ENCODE measurements around the gene OSBP2. TPM values are rescaled to one million over a fixed set of nuclear protein-coding genes. Genes with fewer than 3 reads are reported as not detected.

The OSBP2 gene
- polyA plus RNA-seq, 2 of the 4 experiments (the other 2 are of a cell fraction), result 2.7 to 6.0 TPM

DNA sequence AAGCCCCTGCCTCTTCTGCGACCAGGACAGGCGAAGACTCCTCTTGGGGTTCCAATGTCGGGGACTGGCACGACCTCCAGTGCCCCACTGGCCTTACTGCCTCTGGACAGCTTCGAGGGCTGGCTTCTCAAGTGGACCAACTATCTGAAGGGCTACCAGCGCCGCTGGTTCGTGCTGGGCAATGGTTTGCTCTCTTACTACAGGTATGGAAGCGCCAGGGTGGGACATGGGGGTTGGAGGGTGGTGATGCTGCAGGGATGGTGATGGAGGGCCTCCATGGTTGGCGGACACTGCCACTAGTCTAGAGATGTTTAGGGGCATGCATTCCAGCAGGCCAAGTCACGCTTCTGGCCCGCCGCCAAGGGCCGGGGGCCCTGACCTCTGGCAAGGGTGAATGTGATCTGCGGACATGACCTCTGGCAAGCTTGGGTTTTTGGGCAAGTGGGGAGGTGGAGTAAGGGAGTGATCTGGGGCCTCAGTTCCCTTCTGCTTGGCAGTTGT, 727 bp downstream of the OSBP2 start (continued):
- TF ChIP-seq, protein P1, sequence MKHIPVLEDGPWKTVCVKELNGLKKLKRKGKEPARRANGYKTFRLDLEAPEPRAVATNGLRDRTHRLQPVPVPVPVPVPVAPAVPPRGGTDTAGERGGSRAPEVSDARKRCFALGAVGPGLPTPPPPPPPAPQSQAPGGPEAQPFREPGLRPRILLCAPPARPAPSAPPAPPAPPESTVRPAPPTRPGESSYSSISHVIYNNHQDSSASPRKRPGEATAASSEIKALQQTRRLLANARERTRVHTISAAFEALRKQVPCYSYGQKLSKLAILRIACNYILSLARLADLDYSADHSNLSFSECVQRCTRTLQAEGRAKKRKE (CRISPR knock-in tag; IDR thresholded peaks at IDR 0.05; ENCODE audit: low read depth), result no peak
- TF ChIP-seq ZFP36 (IDR thresholded peaks at IDR 0.05; ENCODE audit: borderline replicate concordance, partially characterized antibody) (no peak), HEYL (CRISPR knock-in tag; IDR thresholded peaks at IDR 0.05) (no peak), RARB (CRISPR knock-in tag; IDR thresholded peaks at IDR 0.05) (no peak), HDAC2 (IDR thresholded peaks at IDR 0.05) (no peak), EP300 (IDR thresholded peaks at IDR 0.05) (no peak), TP53 (CRISPR knock-in tag; IDR thresholded peaks at IDR 0.05) (no peak), EHF (CRISPR knock-in tag; IDR thresholded peaks at IDR 0.05) (no peak)

DNA sequence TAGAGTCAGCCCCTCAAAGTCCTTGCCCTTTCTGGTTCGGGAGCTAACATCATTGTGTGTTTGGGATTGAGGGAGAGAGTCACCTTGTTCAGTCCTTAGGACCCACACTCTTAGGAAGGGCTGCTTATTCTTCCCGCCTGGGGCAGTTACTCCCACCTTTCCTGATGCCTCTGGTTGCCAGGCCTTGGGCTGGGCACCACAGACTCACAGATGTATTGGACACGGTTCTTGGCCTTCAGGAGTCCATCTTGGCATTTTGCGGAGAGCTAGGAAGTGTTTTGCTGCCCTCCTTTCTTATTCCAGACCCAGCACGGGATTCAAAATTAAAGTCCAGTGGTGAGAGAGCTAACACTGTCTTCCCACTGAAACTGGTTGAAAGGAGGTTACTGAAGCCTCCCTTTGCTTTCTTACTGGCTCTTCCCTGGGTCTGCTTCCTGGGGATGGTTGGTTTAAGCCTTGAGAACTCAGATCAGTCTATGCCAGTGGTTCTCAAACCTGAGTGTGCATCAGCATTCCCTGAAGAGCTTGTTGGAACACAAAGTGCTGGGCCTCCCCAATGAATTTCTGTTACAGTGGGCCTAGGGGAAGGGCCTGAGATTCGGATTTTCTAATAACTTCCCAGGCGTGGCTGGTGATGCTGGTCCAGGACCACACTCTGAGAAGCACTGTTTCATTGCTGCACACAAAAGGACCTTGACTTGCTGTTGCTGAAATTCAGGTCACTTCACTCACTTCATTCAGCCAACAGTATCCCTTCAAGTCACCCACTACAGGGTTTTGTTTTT, 1.4 kb downstream of the OSBP2 start:
- H3K4me2 ChIP-seq, result no peak overlapping the region; the same call in 2 of the 3 replicates
- H3K4me1 ChIP-seq, result peaks cover 5% of the 10 kb centered on the region; the same call in 1 of the 3 replicates
- ChIA-PET CTCF (no interaction called here), POLR2A (interaction anchor here (0.6 kb wide), 1 partner anchor 192 kb away, joined by 3 read pairs; no protein-coding TSS in a partner anchor)
- ATAC-seq (no peak), DNase-seq (ENCODE audit: low read depth in 1 of 2, low spot score in 1 of 2) (no peak), FAIRE-seq (no peak)
- H3K9me3 ChIP-seq, result no peaks in the 10 kb centered on the region
- WGBS (ENCODE audit: missing lambda C conversion rate), result 88% methylated on average over 7 of the region's 7 CpGs
- no peak overlapping the region for H3K4me3 ChIP-seq
- no peak overlapping the region for H3K27ac ChIP-seq
- TF ChIP-seq CEBPB (IDR thresholded peaks at IDR 0.05) (no peak), CBX8 (IDR thresholded peaks at IDR 0.05) (no peak), PHF8 (IDR thresholded peaks at IDR 0.05; ENCODE audit: borderline replicate concordance, low read depth) (no peak), MAFK (IDR thresholded peaks at IDR 0.05; ENCODE audit: partially characterized antibody) (no peak), USF2 (IDR thresholded peaks at IDR 0.05) (no peak), RAD21 (conservative IDR thresholded peaks at IDR 0.05 in 1 of 2, IDR thresholded peaks at IDR 0.05 in 1 of 2) (no peak), NPAS2 (CRISPR knock-in tag; IDR thresholded peaks at IDR 0.05; ENCODE audit: borderline replicate concordance) (no peak), SREBF2 (IDR thresholded peaks at IDR 0.05) (no peak), ZNF302 (CRISPR knock-in tag; IDR thresholded peaks at IDR 0.05) (no peak), ZC3H11A (IDR thresholded peaks at IDR 0.05) (no peak), ZSCAN20 (CRISPR knock-in tag; IDR thresholded peaks at IDR 0.05) (no peak), JUNB (IDR thresholded peaks at IDR 0.05) (no peak), CTCF (IDR thresholded peaks at IDR 0.05) (no peak), HOXB13 (CRISPR knock-in tag; IDR thresholded peaks at IDR 0.05; ENCODE audit: low read depth) (no peak), REST (IDR thresholded peaks at IDR 0.05) (no peak), SMC3 (IDR thresholded peaks at IDR 0.05) (no peak), CBX2 (IDR thresholded peaks at IDR 0.05; ENCODE audit: borderline replicate concordance, low read depth) (no peak), ESRRA (IDR thresholded peaks at IDR 0.05; ENCODE audit: borderline replicate concordance, low read length) (no peak), RFX5 (IDR thresholded peaks at IDR 0.05) (no peak)
- TF ChIP-seq, protein P2, sequence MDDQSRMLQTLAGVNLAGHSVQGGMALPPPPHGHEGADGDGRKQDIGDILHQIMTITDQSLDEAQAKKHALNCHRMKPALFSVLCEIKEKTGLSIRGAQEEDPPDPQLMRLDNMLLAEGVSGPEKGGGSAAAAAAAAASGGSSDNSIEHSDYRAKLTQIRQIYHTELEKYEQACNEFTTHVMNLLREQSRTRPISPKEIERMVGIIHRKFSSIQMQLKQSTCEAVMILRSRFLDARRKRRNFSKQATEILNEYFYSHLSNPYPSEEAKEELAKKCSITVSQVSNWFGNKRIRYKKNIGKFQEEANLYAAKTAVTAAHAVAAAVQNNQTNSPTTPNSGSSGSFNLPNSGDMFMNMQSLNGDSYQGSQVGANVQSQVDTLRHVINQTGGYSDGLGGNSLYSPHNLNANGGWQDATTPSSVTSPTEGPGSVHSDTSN (IDR thresholded peaks at IDR 0.05), result no peak

All from A549 (cell line).